NK-92 (cell line): Measurements from ENCODE around the gene DMXL1.

Experiments
- DNase-seq: peaks from one replicate; lab custom pipeline; 2025; ENCODE audit not compliant: unreplicated experiment; lab: John Stamatoyannopoulos, UW

DMXL1 gene

GRCh38 chr5:119070828-119071560 lies at the start of gene DMXL1:
Gene DMXL1 (plus strand): TSS chr5:119071087. CDS start chr5:119071570, 483 bp downstream.
- peak; percentile 82 for DNase-seq

GRCh38 chr5:119021149-119021732 lies 49.6 kb upstream of the DMXL1 start:
- DNase-seq = no peak

GRCh38 chr5:119022017-119022745 lies 48.7 kb upstream of the DMXL1 start:
- no peak for DNase-seq

- DNase-seq = no peak
These were observed 48.1 kb upstream of the DMXL1 start for GRCh38 chr5:119022773-119023172.

GRCh38 chr5:119028575-119028974 lies 42.3 kb upstream of the DMXL1 start:
- no peak for DNase-seq

- DNase-seq = no peak
These were observed 39.6 kb upstream of the DMXL1 start for GRCh38 chr5:119031011-119031886.

GRCh38 chr5:119031905-119032304 lies 39.0 kb upstream of the DMXL1 start:
- DNase-seq = no peak

GRCh38 chr5:119032656-119033055 lies 38.2 kb upstream of the DMXL1 start:
- DNase-seq = no peak

GRCh38 chr5:119033135-119033534 lies 37.8 kb upstream of the DMXL1 start:
- DNase-seq = no peak

GRCh38 chr5:119036101-119036762 lies 34.7 kb upstream of the DMXL1 start:
- DNase-seq = no peak

- no peak for DNase-seq
These were observed 33.2 kb upstream of the DMXL1 start for GRCh38 chr5:119037496-119038215.

- no peak for DNase-seq
These were observed 22.6 kb upstream of the DMXL1 start for GRCh38 chr5:119048246-119048645.

GRCh38 chr5:119049824-119050449 lies 20.9 kb upstream of the DMXL1 start:
- DNase-seq = no peak

- DNase-seq = no peak
These were observed 16.8 kb upstream of the DMXL1 start for GRCh38 chr5:119054101-119054500.

GRCh38 chr5:119055294-119055693 lies 15.6 kb upstream of the DMXL1 start:
- DNase-seq = no peak

GRCh38 chr5:119058979-119059529 lies 11.8 kb upstream of the DMXL1 start:
- no peak for DNase-seq

- no peak for DNase-seq
These were observed 11.1 kb upstream of the DMXL1 start for GRCh38 chr5:119059740-119060255.

- no peak for DNase-seq
These were observed 7.1 kb upstream of the DMXL1 start for GRCh38 chr5:119063579-119064379.
